Measurements from ENCODE around the gene STX11.

The STX11 gene

GRCh38 chr6:144211160-144211559, 60.8 kb downstream of the STX11 start:
- no peak for FAIRE-seq
- no peak for DNase-seq (ENCODE audit: insufficient read length, low spot score)

GRCh38 chr6:144213315-144213714, 63.0 kb downstream of the STX11 start:
- no peak for DNase-seq (ENCODE audit: insufficient read length, low spot score)
- no peak for FAIRE-seq

- no peak for DNase-seq (ENCODE audit: insufficient read length, low spot score)
- FAIRE-seq = no peak
These were observed 63.7 kb downstream of the STX11 start for GRCh38 chr6:144214029-144214428.

GRCh38 chr6:144214622-144215401, 64.5 kb downstream of the STX11 start:
- DNase-seq (ENCODE audit: insufficient read length, low spot score) (no peak), FAIRE-seq (no peak)

GRCh38 chr6:144215402-144215931, 65.2 kb downstream of the STX11 start:
- peak; percentile 10 for DNase-seq (ENCODE audit: insufficient read length, low spot score)

GRCh38 chr6:144215932-144216667, 65.8 kb downstream of the STX11 start:
- FAIRE-seq (peak; percentile 28), DNase-seq (ENCODE audit: insufficient read length, low spot score) (peak; percentile 88)

More at GRCh38 chr6:144215402-144215931, 65.2 kb downstream of the STX11 start:
- FAIRE-seq = no peak

- peak; percentile 48 for DNase-seq (ENCODE audit: insufficient read length, low spot score)
- no peak for FAIRE-seq
These were observed 66.4 kb downstream of the STX11 start for GRCh38 chr6:144216668-144217218.

- no peak for DNase-seq (ENCODE audit: insufficient read length, low spot score)
These were observed 66.9 kb downstream of the STX11 start for GRCh38 chr6:144217264-144217663.

GRCh38 chr6:144217797-144218196, 67.5 kb downstream of the STX11 start:
- FAIRE-seq = no peak

More at GRCh38 chr6:144217264-144217663, 66.9 kb downstream of the STX11 start:
- FAIRE-seq = no peak

GRCh38 chr6:144219056-144219685, 68.9 kb downstream of the STX11 start:
- DNase-seq (ENCODE audit: insufficient read length, low spot score) = peak; percentile 48
- FAIRE-seq = no peak

More at GRCh38 chr6:144217797-144218196, 67.5 kb downstream of the STX11 start:
- no peak for DNase-seq (ENCODE audit: insufficient read length, low spot score)

GRCh38 chr6:144220031-144220790, 69.9 kb downstream of the STX11 start:
- no peak for FAIRE-seq

GRCh38 chr6:144223686-144224085, 73.4 kb downstream of the STX11 start:
- FAIRE-seq = no peak
- DNase-seq (ENCODE audit: insufficient read length, low spot score) = no peak

More at GRCh38 chr6:144220031-144220790, 69.9 kb downstream of the STX11 start:
- no peak for DNase-seq (ENCODE audit: insufficient read length, low spot score)

- no peak for FAIRE-seq
- DNase-seq (ENCODE audit: insufficient read length, low spot score) = no peak
These were observed 81.4 kb downstream of the STX11 start for GRCh38 chr6:144231721-144232120.

GRCh38 chr6:144232176-144232831, 82.0 kb downstream of the STX11 start:
- no peak for FAIRE-seq
- no peak for DNase-seq (ENCODE audit: insufficient read length, low spot score)

- FAIRE-seq (no peak), DNase-seq (ENCODE audit: insufficient read length, low spot score) (no peak)
These were observed 82.5 kb downstream of the STX11 start for GRCh38 chr6:144232832-144233230.

GRCh38 chr6:144234399-144234798, 84.1 kb downstream of the STX11 start:
- FAIRE-seq (no peak), DNase-seq (ENCODE audit: insufficient read length, low spot score) (no peak)

- FAIRE-seq (no peak), DNase-seq (ENCODE audit: insufficient read length, low spot score) (no peak)
These were observed 84.6 kb downstream of the STX11 start for GRCh38 chr6:144234935-144235334.

Data from HTR-8/SVneo (cell line).